Measurements from ENCODE around the gene ROBO4.
A peak's percentile ranks its signal among the peaks of the same experiment; 100 is the strongest.

The ROBO4 gene

GRCh38 chr11:124874571-124875255 lies 23.0 kb downstream of the ROBO4 start:
- no peak overlapping the region for H3K27ac Mint-ChIP-seq

GRCh38 chr11:124873951-124874350 lies 23.7 kb downstream of the ROBO4 start:
- ATAC-seq, result no peak
- no peak for DNase-seq (ENCODE audit: low spot score in 2 of 2)
- Mint-ChIP-seq H3K9me3 (no peaks in the 10 kb centered on the region), H3K36me3 (no peaks in the 10 kb centered on the region), H3K27ac (no peak overlapping the region), H3K4me3 (no peak overlapping the region), H3K4me1 (peaks cover 28% of the 10 kb centered on the region)

More at GRCh38 chr11:124874571-124875255, 23.0 kb downstream of the ROBO4 start:
- ATAC-seq (no peak), DNase-seq (ENCODE audit: low spot score in 2 of 2) (no peak)
- Mint-ChIP-seq H3K4me3 (peak overlapping the region; percentile 71), H3K4me1 (peaks cover 22% of the 10 kb centered on the region), H3K9me3 (no peaks in the 10 kb centered on the region), H3K36me3 (no peaks in the 10 kb centered on the region)

- Mint-ChIP-seq H3K4me1 (peaks cover 36% of the 10 kb centered on the region), H3K4me3 (no peak overlapping the region), H3K36me3 (no peaks in the 10 kb centered on the region), H3K27ac (no peak overlapping the region), H3K9me3 (no peaks in the 10 kb centered on the region)
- no peak for DNase-seq (ENCODE audit: low spot score in 2 of 2)
- ATAC-seq, result no peak
Observed at GRCh38 chr11:124872741-124873140, 24.9 kb downstream of the ROBO4 start.

- Mint-ChIP-seq H3K27ac (no peak overlapping the region), H3K36me3 (no peaks in the 10 kb centered on the region), H3K9me3 (no peaks in the 10 kb centered on the region), H3K4me1 (peaks cover 36% of the 10 kb centered on the region), H3K4me3 (no peak overlapping the region)
- DNase-seq (ENCODE audit: low spot score in 2 of 2), result no peak
- ATAC-seq, result no peak
Observed at GRCh38 chr11:124872280-124872679, 25.4 kb downstream of the ROBO4 start.

GRCh38 chr11:124870430-124870829 lies 27.2 kb downstream of the ROBO4 start:
- no peak overlapping the region for H3K27ac Mint-ChIP-seq
- no peaks in the 10 kb centered on the region for H3K36me3 Mint-ChIP-seq
- ATAC-seq (no peak), DNase-seq (ENCODE audit: low spot score in 2 of 2) (no peak)
- H3K4me3 Mint-ChIP-seq, result no peak overlapping the region
- H3K4me1 Mint-ChIP-seq, result peaks cover 45% of the 10 kb centered on the region
- no peaks in the 10 kb centered on the region for H3K9me3 Mint-ChIP-seq

GRCh38 chr11:124869856-124870387 lies 27.7 kb downstream of the ROBO4 start:
- peaks cover 40% of the 10 kb centered on the region for H3K4me1 Mint-ChIP-seq
- no peaks in the 10 kb centered on the region for H3K9me3 Mint-ChIP-seq
- ATAC-seq, result no peak
- H3K36me3 Mint-ChIP-seq, result no peaks in the 10 kb centered on the region
- no peak for DNase-seq (ENCODE audit: low spot score in 2 of 2)
- no peak overlapping the region for H3K27ac Mint-ChIP-seq
- no peak overlapping the region for H3K4me3 Mint-ChIP-seq

GRCh38 chr11:124869331-124869730 lies 28.3 kb downstream of the ROBO4 start:
- Mint-ChIP-seq H3K4me1 (peaks cover 39% of the 10 kb centered on the region), H3K9me3 (no peaks in the 10 kb centered on the region), H3K27ac (no peak overlapping the region), H3K36me3 (no peaks in the 10 kb centered on the region), H3K4me3 (no peak overlapping the region)
- DNase-seq (ENCODE audit: low spot score in 2 of 2) (no peak), ATAC-seq (no peak)

GRCh38 chr11:124868331-124869274 lies 29.1 kb downstream of the ROBO4 start:
- Mint-ChIP-seq H3K4me3 (no peak overlapping the region), H3K27ac (no peak overlapping the region), H3K9me3 (no peaks in the 10 kb centered on the region), H3K36me3 (no peaks in the 10 kb centered on the region), H3K4me1 (peaks cover 46% of the 10 kb centered on the region)
- DNase-seq (ENCODE audit: low spot score in 2 of 2) (no peak), ATAC-seq (no peak)

- Mint-ChIP-seq H3K4me3 (no peak overlapping the region), H3K4me1 (peaks cover 54% of the 10 kb centered on the region), H3K36me3 (no peaks in the 10 kb centered on the region), H3K9me3 (no peaks in the 10 kb centered on the region), H3K27ac (no peak overlapping the region)
- no peak for DNase-seq (ENCODE audit: low spot score in 2 of 2)
- ATAC-seq, result peak; percentile 41
Observed at GRCh38 chr11:124867700-124868099, 30.0 kb downstream of the ROBO4 start.

- DNase-seq (ENCODE audit: low spot score in 2 of 2) (peak; percentile 40 to 73), ATAC-seq (peak; percentile 56)
- Mint-ChIP-seq H3K4me3 (peak overlapping the region; percentile 8), H3K9me3 (no peaks in the 10 kb centered on the region), H3K36me3 (no peaks in the 10 kb centered on the region), H3K4me1 (peaks cover 56% of the 10 kb centered on the region), H3K27ac (no peak overlapping the region)
Observed at GRCh38 chr11:124865902-124866851, 31.5 kb downstream of the ROBO4 start.

- H3K4me3 Mint-ChIP-seq, result peak within 1 kb of the TSS; percentile 8
- no peak within 1 kb of the TSS for H3K27ac Mint-ChIP-seq
- DNase-seq (ENCODE audit: low spot score in 2 of 2), result no peak
- H3K36me3 Mint-ChIP-seq, result no peaks in the 10 kb centered on the region
- ATAC-seq, result no peak
- no peaks in the 10 kb centered on the region for H3K9me3 Mint-ChIP-seq
- H3K4me1 Mint-ChIP-seq, result peaks cover 56% of the 10 kb centered on the region
Observed at GRCh38 chr11:124865181-124865901, 32.3 kb downstream of the ROBO4 start, which contains the start of gene ROBO3. Gene ROBO3 (plus strand): TSS chr11:124865432. CDS start chr11:124865578, 146 bp downstream.

- DNase-seq (ENCODE audit: low spot score in 2 of 2) (no peak), ATAC-seq (no peak)
- Mint-ChIP-seq H3K9me3 (no peaks in the 10 kb centered on the region), H3K36me3 (no peaks in the 10 kb centered on the region), H3K4me3 (no peak overlapping the region), H3K27ac (no peak overlapping the region), H3K4me1 (peaks cover 56% of the 10 kb centered on the region)
Observed at GRCh38 chr11:124864892-124865180, 32.8 kb downstream of the ROBO4 start.

- DNase-seq (ENCODE audit: low spot score in 2 of 2) (no peak), ATAC-seq (no peak)
- Mint-ChIP-seq H3K4me1 (peaks cover 54% of the 10 kb centered on the region), H3K9me3 (no peaks in the 10 kb centered on the region), H3K4me3 (no peak overlapping the region), H3K27ac (no peak overlapping the region), H3K36me3 (no peaks in the 10 kb centered on the region)
Observed at GRCh38 chr11:124864176-124864891, 33.3 kb downstream of the ROBO4 start.

- no peak for DNase-seq (ENCODE audit: low spot score in 2 of 2)
- Mint-ChIP-seq H3K36me3 (no peaks in the 10 kb centered on the region), H3K4me1 (peaks cover 48% of the 10 kb centered on the region), H3K27ac (no peak overlapping the region), H3K4me3 (no peak overlapping the region), H3K9me3 (no peaks in the 10 kb centered on the region)
- ATAC-seq, result no peak
Observed at GRCh38 chr11:124863826-124864165, 33.9 kb downstream of the ROBO4 start.
